T-helper 1 cell (primary cell): Measurements from ENCODE around the gene SLC29A3.
"Not testable (repeated sequence)": the region's sequence is repeated elsewhere in the genome, so short reads cannot be mapped to it uniquely, and the experiment has no call there.

Experiments
- DNase-seq, 5 donors: peaks; one replicate each; pipeline ENCODE4 v3.0.0-alpha.2; 2012 to 2020

SLC29A3 gene

GRCh38 chr10:71348850-71349249, 29.8 kb downstream of the SLC29A3 start:
- DNase-seq = no peak

- no peak for DNase-seq
These were observed 30.3 kb downstream of the SLC29A3 start for GRCh38 chr10:71349406-71349805.

GRCh38 chr10:71351087-71351486, 32.0 kb downstream of the SLC29A3 start:
- no peak for DNase-seq

GRCh38 chr10:71351628-71352319, 32.7 kb downstream of the SLC29A3 start:
- no peak for DNase-seq

- no peak for DNase-seq
These were observed 34.6 kb downstream of the SLC29A3 start for GRCh38 chr10:71353639-71354038.

- no peak for DNase-seq
These were observed 35.7 kb downstream of the SLC29A3 start for GRCh38 chr10:71354776-71355175.

GRCh38 chr10:71355886-71356285, 36.8 kb downstream of the SLC29A3 start:
- DNase-seq = no peak

- DNase-seq = no peak
These were observed 38.8 kb downstream of the SLC29A3 start for GRCh38 chr10:71357792-71358265.

- DNase-seq = no peak
These were observed 39.2 kb downstream of the SLC29A3 start for GRCh38 chr10:71358277-71358676.

- DNase-seq = not testable (repeated sequence)
These were observed 39.8 kb downstream of the SLC29A3 start for GRCh38 chr10:71358906-71359305.

- no peak for DNase-seq
These were observed 40.4 kb downstream of the SLC29A3 start for GRCh38 chr10:71359364-71360046.

- no peak for DNase-seq
These were observed 41.7 kb downstream of the SLC29A3 start for GRCh38 chr10:71360735-71361134.

GRCh38 chr10:71361581-71361980, 42.5 kb downstream of the SLC29A3 start:
- DNase-seq = no peak

GRCh38 chr10:71362141-71362540, 43.1 kb downstream of the SLC29A3 start:
- DNase-seq = no peak

GRCh38 chr10:71363936-71364335, 44.9 kb downstream of the SLC29A3 start:
- DNase-seq = no peak

GRCh38 chr10:71365366-71365765, 46.3 kb downstream of the SLC29A3 start:
- DNase-seq = no peak

GRCh38 chr10:71366690-71367089, 47.6 kb downstream of the SLC29A3 start:
- DNase-seq = no peak

- DNase-seq = no peak
These were observed 48.2 kb downstream of the SLC29A3 start for GRCh38 chr10:71367271-71367670.

- no peak for DNase-seq
These were observed 49.1 kb downstream of the SLC29A3 start for GRCh38 chr10:71368176-71368575.

- DNase-seq = no peak
These were observed 49.6 kb downstream of the SLC29A3 start for GRCh38 chr10:71368643-71369042.

GRCh38 chr10:71369602-71370001, 50.5 kb downstream of the SLC29A3 start:
- DNase-seq = no peak

GRCh38 chr10:71370031-71370430, 51.0 kb downstream of the SLC29A3 start:
- DNase-seq = no peak

GRCh38 chr10:71371750-71372166, 52.7 kb downstream of the SLC29A3 start:
- no peak for DNase-seq

- no peak for DNase-seq
These were observed 53.9 kb downstream of the SLC29A3 start for GRCh38 chr10:71372882-71373495.
